ENCODE measurements around the gene IL10RB.

GRCh38 chr21:33230545-33231324, 35.4 kb upstream of the IL10RB start:
- TF ChIP-seq, protein P1, sequence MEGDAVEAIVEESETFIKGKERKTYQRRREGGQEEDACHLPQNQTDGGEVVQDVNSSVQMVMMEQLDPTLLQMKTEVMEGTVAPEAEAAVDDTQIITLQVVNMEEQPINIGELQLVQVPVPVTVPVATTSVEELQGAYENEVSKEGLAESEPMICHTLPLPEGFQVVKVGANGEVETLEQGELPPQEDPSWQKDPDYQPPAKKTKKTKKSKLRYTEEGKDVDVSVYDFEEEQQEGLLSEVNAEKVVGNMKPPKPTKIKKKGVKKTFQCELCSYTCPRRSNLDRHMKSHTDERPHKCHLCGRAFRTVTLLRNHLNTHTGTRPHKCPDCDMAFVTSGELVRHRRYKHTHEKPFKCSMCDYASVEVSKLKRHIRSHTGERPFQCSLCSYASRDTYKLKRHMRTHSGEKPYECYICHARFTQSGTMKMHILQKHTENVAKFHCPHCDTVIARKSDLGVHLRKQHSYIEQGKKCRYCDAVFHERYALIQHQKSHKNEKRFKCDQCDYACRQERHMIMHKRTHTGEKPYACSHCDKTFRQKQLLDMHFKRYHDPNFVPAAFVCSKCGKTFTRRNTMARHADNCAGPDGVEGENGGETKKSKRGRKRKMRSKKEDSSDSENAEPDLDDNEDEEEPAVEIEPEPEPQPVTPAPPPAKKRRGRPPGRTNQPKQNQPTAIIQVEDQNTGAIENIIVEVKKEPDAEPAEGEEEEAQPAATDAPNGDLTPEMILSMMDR (IDR thresholded peaks at IDR 0.05; ENCODE audit: borderline replicate concordance, extremely low read depth, low read length, poor library complexity, severe bottlenecking): peak; percentile 45
- TF ChIP-seq EZH2 (IDR thresholded peaks at IDR 0.05; ENCODE audit: borderline replicate concordance, low read depth, low read length, severe bottlenecking): no peak

Measured in DND-41 (cell line).